Measurements from ENCODE around the gene LHX5.
A peak's percentile ranks its signal among the peaks of the same experiment; 100 is the strongest.

LHX5 gene

DNA sequence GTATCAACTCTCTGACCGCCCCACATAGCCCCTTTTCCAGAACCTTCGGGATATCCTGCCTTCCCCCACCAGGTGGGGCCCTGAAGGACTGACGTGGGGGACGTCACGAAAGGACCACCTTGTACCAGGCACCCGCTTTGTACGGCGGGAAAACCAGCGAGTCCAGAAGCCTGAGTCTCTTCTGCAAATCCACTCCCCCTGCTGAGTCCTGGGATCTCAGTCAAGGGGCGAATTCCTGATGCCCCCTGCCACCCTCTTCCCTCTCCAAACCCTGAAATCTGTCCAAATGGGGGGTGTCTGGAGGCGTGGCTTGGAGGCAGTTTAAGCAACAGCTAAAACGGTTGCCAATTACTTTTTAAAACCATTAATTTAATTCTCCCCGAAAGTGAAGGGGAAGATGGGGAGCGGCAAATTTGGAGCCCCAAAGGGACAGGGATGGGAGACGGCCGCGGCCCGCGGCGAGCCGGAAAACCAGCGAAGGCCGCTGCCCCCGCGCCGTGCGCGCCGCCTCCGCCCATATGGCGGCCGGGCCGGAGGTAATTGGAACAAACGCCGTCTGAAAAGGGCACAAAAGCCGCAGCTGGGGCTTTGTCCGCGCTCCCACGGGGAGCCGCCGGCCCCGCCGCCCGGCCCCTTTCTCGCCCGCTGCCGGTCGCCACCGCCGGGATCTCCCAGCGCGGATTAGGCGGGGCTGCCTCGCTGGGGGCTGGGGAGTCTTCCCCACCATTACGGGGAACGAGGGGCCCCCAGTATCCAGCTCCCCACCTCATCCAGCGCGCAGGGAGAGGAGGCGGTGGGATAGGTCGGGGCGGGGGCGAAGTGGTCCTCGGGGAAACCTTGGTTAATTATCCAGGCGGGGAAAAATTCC, 6.6 kb downstream of the LHX5 start:
- no peak for DNase-seq

- no peak for DNase-seq
Measured at GRCh38 chr12:113464452-113464775, 7.3 kb downstream of the LHX5 start.

DNA sequence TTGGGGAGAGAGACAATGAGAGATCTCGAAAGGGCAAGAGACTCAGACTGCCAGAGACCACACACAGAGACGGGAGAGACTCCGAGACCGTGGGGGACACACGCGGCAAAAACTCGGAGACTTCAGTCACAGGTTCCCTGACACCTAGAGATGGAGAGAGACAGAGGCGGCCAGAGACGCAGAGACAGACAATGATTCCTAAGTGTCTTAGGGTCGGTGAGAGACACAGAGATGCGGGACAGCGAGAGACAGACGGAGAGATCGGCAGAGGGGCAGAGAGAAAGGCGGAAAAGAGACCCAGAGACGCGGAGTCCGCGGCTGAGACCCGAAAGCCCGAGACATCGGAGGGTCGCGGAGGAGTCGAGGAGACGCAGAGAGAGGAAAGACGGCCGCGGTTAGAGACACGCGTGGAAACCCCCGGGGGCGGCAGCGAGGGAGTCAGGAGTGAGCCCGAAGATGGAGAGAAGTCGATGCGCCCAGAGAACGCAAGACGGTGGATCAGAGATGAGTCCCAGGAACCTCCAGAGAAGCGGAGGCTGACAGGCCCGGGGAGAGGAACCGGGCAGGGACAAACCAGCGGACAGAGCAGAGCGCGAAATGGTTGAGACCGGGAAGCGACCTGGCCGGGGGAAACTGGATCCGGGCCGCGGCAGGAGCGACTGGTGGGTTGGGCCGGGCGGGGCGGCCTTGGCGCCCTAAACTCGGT, 7.8 kb downstream of the LHX5 start:
- no peak for DNase-seq

- no peak for DNase-seq
Measured at GRCh38 chr12:113462998-113463745, 8.5 kb downstream of the LHX5 start.

DNA sequence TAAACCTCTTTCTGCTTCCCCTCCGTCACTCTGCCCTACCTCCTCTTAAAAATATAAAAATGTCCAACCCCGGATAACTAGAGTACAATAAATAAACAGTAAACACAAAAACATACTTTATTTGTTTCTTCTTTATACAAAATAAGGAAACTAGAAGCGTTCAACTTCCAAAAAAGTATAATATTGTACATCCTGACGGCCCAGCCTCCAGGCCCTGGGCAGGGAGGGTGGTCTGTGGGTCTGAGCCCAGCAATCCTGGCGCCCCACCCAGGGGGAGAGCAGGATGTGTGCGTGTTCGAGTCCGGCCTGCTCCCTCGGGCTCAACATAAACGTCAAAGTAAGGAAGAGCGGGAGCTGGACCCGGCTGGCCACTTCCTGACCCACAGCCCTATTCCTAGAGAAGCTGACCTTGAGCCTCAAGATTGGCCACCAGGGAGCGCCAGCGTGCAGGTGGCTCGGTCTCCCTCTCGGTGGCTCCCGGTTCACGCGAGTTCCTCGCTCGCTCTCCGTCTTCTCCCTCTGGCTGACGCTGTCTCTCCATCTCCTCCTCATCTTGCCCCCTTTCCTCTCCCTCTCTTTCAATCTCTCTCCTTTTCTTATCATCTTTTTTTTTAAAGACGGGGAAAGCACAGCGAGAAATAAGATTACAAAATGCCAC, 9.4 kb downstream of the LHX5 start:
- DNase-seq, result peak; percentile 42

- no peak for DNase-seq
Measured at GRCh38 chr12:113461666-113462065, 10.0 kb downstream of the LHX5 start.

DNA sequence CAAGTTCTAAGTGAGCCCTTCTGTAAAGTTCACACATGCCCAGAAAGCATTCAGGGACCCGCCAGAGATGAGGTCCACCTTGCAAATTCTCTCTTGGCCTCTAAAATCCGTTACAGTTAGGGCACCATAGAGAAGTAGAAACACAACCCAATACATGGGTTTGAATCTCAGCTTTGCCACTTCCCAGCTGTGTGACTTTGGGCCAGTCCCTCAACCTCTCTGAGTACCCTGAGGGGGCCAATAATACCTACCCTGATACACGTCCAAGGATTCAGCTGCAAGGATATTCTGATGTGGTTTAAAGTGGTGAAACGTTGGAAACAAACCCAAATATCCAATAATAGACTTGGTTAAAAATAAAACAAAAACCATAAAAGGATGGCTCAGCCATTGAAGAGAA, 11.7 kb downstream of the LHX5 start:
- no peak for DNase-seq

DNA sequence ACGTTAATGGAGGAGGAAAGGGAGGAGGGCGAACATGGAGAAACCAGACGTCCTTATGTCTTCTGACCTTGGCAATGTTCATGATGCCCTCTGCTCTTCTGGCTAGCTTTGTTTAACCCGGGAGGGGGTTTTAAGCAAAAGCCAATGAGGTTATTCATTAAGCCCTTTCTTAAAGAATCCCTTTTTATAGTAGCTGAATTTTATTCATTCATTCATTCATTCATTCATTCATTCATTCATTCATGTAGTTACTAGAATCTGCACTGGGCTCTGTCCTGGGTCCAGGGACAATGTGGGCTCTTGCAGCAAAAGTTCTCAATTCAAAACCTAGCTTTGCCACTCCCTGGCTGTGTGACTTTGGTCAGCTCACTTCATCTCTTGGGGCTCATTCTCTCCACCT, 14.0 kb downstream of the LHX5 start:
- DNase-seq, result no peak

- DNase-seq, result no peak
Measured at GRCh38 chr12:113457185-113457584, 14.5 kb downstream of the LHX5 start.

- no peak for DNase-seq
Measured at GRCh38 chr12:113456761-113457160, 14.9 kb downstream of the LHX5 start.

DNA sequence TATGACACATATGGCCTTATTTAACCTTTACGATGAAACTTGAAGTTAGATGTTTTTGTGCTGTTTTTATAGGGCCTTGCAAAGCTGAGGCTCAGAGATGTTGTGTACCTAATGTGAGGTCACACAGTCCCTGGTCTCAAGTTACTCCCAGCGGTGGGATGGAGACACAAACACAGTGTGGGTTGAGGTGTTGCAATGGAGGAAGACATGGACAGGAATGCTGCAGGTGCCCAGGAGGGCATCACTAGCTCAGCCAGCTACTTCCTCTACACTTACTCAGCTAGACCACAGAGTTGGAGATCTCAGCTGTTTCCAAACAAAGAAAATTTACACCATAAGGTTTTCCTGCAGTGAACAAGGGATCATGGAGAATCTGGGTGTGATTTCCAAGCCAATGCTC, 15.5 kb downstream of the LHX5 start:
- DNase-seq, result no peak

- DNase-seq, result no peak
Measured at GRCh38 chr12:113453330-113453729, 18.3 kb downstream of the LHX5 start.

DNA sequence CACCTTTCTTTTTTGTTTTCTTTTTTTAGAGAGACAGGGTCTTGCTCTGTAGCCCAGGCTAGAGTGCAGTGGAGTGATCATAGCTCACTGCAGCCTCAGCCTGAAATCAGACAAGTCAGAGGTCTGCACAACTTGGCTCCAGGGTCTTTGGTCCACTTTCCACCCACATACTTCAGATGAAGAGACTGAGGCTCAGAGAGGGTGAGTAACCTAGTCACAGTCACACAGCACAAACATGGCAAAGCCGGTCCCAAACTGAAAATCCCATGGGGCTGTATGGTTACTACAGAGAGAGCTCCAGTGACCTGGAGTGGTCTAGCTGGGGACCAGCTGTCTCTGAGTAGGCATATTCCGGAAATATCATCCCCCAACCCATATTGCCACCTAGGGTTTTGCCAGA, 19.2 kb downstream of the LHX5 start:
- no peak for DNase-seq

GRCh38 chr12:113449839-113450238, 21.8 kb downstream of the LHX5 start:
- no peak for DNase-seq

- DNase-seq, result no peak
Measured at GRCh38 chr12:113449299-113449698, 22.4 kb downstream of the LHX5 start.

DNA sequence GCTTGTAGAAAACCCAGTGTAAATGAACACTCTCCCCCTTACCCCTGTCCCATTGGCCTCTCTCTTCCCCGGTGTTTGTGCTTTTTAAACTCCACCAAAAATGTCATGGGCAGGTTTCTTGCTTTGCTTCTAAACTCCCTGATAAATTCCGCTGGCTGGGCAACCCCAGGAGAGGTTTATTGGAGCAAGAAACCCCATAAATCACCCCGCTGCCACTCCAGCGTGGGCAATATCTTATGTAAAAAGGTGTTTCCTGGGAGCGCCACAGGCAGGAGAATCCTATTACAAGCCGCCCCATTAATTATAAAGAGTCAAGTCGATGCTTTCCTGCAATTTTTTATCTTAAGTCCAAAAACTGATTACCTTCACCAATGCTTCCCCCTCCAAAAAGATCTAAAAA, 22.8 kb downstream of the LHX5 start:
- DNase-seq, result no peak

DNA sequence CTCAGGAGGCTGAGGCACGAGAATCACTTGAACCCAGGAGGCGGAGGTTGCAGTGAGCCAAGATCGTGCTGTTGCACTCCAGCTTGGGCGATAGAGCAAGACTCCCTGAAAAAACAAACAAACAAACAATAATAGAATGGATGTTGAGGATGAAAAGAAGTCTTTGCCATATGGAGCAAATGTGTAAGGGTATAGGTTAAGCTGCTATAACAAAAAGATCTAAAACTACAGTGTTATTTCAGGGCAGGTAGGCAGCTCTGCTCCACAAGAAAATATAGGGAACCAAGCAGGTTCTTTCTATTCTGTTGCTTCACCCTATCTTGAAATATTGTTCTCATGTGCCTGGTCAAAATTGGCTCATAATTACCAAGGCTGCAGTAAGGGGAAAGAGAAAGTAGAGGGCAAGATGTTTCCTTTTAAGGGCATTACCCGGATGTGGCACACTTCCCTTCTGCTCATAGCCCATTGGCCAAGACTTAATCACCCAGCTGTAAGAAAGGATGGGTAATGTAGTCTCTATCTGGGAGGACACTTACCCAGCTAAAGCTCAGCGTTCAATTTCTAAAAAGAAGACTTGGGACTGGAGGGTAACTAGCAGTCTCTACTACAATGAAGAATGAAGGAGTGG, 26.0 kb downstream of the LHX5 start:
- no peak for DNase-seq

DNA sequence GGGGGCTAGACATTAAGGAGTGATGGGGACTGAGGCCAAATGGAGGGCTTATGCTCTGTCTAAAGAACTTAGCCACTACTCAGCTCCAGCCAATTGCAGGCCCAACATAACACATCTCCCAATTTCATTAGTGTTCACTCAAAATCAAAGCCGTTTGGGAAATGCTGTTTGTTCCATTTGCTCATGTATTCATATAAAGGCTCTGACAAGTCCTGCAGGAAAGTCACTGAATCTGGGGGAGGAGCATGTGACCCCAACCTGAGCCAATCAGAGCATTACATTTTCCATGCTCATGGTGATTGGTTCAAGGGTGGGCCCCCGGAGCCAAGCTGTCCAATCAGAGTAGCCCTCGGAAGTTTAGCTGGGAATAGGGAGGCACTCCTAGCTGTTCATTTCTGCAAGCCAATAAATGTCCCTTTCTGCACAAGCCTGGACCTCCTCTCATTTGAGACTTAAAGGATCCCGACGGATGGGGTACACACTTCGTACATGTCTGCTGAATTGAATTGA, 28.6 kb downstream of the LHX5 start:
- DNase-seq, result no peak

- DNase-seq, result no peak
Measured at GRCh38 chr12:113440947-113441782, 30.5 kb downstream of the LHX5 start.

GRCh38 chr12:113440336-113440735, 31.3 kb downstream of the LHX5 start:
- DNase-seq, result no peak

GRCh38 chr12:113439606-113440030, 32.1 kb downstream of the LHX5 start:
- no peak for DNase-seq

DNA sequence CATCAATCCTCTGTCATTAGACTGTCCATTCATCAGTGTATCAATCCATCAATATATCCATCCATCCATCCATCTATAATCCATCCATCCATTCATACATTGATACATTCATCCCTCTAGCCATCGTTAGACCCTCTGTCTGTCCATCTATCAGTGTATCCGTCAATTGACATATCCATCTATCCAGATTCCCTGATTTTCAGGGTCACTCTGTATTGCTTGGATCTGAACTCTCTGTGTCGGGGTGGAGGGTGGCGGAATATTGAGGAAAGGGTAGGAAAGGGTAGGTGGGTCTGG, 32.4 kb downstream of the LHX5 start:
- DNase-seq, result no peak
